Parathyroid adenoma (tissue), 2 donors: ENCODE results near the gene CENPVL3.

ENCODE experiments used
- H2AFZ ChIP-seq: fragments of 300-600 bp; sonication (generic); one replicate; pipeline ENCODE4 v1.7.0; 2017; ENCODE audit warnings: antibody characterized with exemption, mild to moderate bottlenecking
- H3K27ac ChIP-seq: fragments of 300-600 bp; sonication (generic); one replicate; pipeline ENCODE4 v1.7.0; 2017
- H3K27me3 ChIP-seq: fragments of 300-600 bp; sonication (generic); one replicate; pipeline ENCODE4 v1.7.0; 2017; ENCODE audit warnings: low read length; ENCODE audit not compliant: control insufficient read depth, insufficient read depth
- H3K36me3 ChIP-seq: fragments of 300-600 bp; sonication (generic); one replicate; pipeline ENCODE4 v1.7.0; 2017; ENCODE audit warnings: low read length; ENCODE audit not compliant: control insufficient read depth, insufficient read depth
- H3K4me1 ChIP-seq: fragments of 300-600 bp; sonication (generic); one replicate; pipeline ENCODE4 v1.7.0; 2017; ENCODE audit warnings: control low read depth
- H3K4me2 ChIP-seq: fragments of 300-600 bp; sonication (generic); one replicate; pipeline ENCODE4 v1.7.0; 2017; ENCODE audit warnings: low read length
- H3K4me3 ChIP-seq: fragments of 300-600 bp; sonication (generic); one replicate; pipeline ENCODE4 v1.7.0; 2017; ENCODE audit warnings: low read depth, low read length
- H3K79me2 ChIP-seq: fragments of 300-600 bp; sonication (generic); one replicate; pipeline ENCODE4 v1.7.0; 2017; ENCODE audit warnings: control low read depth
- H3K9ac ChIP-seq: fragments of 300-600 bp; sonication (generic); one replicate; pipeline ENCODE4 v1.7.0; 2017; ENCODE audit warnings: mild to moderate bottlenecking
- H3K9me3 ChIP-seq: fragments of 300-600 bp; sonication (generic); one replicate; pipeline ENCODE4 v1.7.0; 2017; ENCODE audit warnings: low read length; ENCODE audit not compliant: control insufficient read depth
- TF ChIP-seq, protein P1 (sequence below): fragments of 300-600 bp; sonication (generic); IDR thresholded peaks from one replicate; pipeline ENCODE4 v1.7.0; 2017; ENCODE audit warnings: antibody characterized with exemption, mild to moderate bottlenecking
- donor health status: primary hyperparathyroidism.

Gene CENPVL3

DNA sequence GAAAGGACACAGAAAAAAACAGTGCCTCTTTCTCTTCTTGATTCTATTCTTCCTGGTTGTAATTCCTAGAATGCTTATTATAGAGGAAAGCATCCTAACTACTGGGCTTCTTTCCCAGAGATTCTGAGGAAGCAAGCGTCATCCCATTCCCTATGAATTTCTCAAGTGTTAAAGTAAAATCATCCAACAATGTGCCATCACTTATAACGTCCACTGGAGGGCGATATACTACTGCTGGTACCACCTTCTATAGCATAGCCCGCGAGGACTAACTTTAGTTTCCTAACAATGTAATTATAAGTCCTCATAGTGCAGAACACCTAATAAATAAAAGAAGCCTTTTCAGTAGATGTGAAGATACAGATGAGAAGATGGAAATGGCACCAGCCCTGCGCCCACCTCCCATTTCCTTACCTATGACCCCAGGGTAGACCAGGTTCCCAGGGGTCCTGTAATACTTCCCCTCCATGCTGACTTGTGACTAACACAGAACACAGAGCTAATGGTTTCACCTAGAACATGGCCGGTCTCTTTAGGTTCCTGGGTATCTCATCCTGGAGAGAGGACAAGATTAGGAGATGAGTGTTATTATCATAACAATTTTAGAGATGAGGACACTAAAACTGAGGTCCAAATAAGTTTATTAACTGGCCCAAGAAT is 4.2 kb downstream of the CENPVL3 start:
- Histone ChIP-seq H2AFZ (no peak overlapping the region), H3K36me3 (no peaks in the 10 kb centered on the region), H3K9me3 (no peaks in the 10 kb centered on the region), H3K9ac (no peak overlapping the region), H3K27ac (no peak overlapping the region), H3K4me2 (no peak overlapping the region), H3K4me1 (no peaks in the 10 kb centered on the region), H3K27me3 (no peaks in the 10 kb centered on the region), H3K79me2 (no peaks in the 10 kb centered on the region), H3K4me3 (no peak overlapping the region)
- TF ChIP-seq, protein P1, sequence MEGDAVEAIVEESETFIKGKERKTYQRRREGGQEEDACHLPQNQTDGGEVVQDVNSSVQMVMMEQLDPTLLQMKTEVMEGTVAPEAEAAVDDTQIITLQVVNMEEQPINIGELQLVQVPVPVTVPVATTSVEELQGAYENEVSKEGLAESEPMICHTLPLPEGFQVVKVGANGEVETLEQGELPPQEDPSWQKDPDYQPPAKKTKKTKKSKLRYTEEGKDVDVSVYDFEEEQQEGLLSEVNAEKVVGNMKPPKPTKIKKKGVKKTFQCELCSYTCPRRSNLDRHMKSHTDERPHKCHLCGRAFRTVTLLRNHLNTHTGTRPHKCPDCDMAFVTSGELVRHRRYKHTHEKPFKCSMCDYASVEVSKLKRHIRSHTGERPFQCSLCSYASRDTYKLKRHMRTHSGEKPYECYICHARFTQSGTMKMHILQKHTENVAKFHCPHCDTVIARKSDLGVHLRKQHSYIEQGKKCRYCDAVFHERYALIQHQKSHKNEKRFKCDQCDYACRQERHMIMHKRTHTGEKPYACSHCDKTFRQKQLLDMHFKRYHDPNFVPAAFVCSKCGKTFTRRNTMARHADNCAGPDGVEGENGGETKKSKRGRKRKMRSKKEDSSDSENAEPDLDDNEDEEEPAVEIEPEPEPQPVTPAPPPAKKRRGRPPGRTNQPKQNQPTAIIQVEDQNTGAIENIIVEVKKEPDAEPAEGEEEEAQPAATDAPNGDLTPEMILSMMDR: peak; percentile 18

DNA sequence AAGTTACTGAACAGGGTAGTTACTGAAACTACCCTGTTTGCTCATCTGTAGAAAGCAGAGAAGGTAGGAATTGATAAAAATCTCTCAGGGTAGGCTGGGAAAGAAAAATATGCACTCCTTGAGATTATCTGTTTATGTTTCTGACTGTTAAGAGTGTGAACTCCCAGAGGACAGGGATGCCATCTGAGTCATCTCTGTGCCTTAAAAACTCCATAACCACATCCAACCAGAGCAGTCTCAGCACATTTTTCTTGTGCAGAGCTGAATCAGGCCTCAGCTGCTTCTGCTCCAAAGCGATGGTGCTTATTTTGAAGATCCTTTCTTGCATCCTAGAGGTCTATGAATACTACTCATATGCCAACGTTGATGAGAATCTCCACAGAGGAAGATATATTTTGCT is 9.9 kb downstream of the CENPVL3 start:
- no peaks in the 10 kb centered on the region for H3K27me3 ChIP-seq
- no peaks in the 10 kb centered on the region for H3K79me2 ChIP-seq
- H3K27ac ChIP-seq: no peak overlapping the region
- no peak overlapping the region for H3K4me3 ChIP-seq
- H3K9ac ChIP-seq: no peak overlapping the region
- no peak overlapping the region for H3K4me2 ChIP-seq
- TF ChIP-seq, protein P1: no peak
- H3K9me3 ChIP-seq: no peaks in the 10 kb centered on the region
- no peaks in the 10 kb centered on the region for H3K36me3 ChIP-seq
- H3K4me1 ChIP-seq: no peaks in the 10 kb centered on the region
- no peak overlapping the region for H2AFZ ChIP-seq

DNA sequence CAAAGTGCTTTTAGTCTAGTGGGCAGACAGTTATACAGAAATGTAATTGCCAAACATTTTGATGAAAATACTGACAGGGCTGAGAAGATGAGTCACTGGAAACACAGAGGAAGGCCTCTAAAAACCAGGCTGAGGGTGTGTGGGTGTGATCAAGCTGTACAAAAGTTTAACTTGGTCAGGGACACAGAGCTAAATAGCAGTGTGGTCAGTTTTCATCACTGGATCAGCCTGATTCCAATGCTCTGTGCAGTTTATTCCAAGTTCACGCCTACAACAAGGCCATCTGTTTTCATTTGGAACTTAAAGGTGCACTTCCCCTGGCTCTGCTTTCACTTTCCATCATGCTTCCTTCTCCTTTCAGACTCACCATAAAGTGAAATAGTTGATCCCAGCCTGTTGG is 10.6 kb downstream of the CENPVL3 start:
- H3K4me1 ChIP-seq: no peaks in the 10 kb centered on the region
- H3K9me3 ChIP-seq: no peaks in the 10 kb centered on the region
- no peak overlapping the region for H3K4me3 ChIP-seq
- no peak overlapping the region for H2AFZ ChIP-seq
- no peak overlapping the region for H3K4me2 ChIP-seq
- H3K9ac ChIP-seq: no peak overlapping the region
- H3K79me2 ChIP-seq: no peaks in the 10 kb centered on the region
- H3K27me3 ChIP-seq: no peaks in the 10 kb centered on the region
- no peaks in the 10 kb centered on the region for H3K36me3 ChIP-seq
- H3K27ac ChIP-seq: no peak overlapping the region
- TF ChIP-seq, protein P1: no peak

DNA sequence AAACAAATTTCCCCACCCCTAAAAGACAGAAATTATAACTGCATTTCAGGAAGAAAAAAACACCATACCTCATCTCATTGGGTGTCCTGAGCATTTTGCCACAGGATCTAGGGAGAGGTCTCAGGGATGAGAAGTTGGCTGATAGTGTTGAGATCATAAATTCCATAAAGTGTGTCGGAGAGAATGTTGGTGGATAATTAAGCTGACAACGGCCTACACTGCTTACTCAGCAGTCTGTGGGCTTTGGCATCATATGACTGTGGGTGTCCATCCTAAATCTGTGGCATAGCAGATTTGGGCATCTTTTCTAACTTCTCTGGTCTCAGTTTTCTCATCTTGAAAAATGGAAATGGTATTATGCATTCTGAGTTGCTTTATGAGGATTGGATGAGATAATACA is 12.3 kb downstream of the CENPVL3 start:
- no peak overlapping the region for H3K9ac ChIP-seq
- TF ChIP-seq, protein P1: no peak

DNA sequence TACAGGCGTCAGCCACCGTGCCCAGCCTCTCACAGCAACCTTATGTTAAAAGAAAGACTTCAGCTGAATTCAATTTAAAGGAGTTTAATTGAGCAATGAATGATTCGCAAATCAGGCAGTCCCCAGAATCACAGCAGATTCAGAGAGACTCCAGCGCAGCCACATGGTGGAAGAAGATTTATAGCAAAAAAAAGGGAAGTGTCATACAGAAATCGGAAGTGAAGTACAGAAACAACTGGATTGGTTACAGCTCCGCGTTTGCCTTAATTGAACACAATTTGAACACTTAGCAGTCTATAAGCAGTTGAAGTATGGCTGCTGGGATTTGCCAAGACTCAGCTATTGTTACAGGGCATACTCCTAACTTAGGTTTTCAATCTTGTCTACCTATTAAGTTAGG is 19.8 kb downstream of the CENPVL3 start:
- no peak overlapping the region for H3K9ac ChIP-seq
- H3K4me2 ChIP-seq: no peak overlapping the region
- TF ChIP-seq, protein P1: no peak
- no peaks in the 10 kb centered on the region for H3K79me2 ChIP-seq
- no peaks in the 10 kb centered on the region for H3K9me3 ChIP-seq
- no peak overlapping the region for H3K4me3 ChIP-seq
- H3K27me3 ChIP-seq: no peaks in the 10 kb centered on the region
- no peak overlapping the region for H3K27ac ChIP-seq
- H3K36me3 ChIP-seq: no peaks in the 10 kb centered on the region
- H3K4me1 ChIP-seq: no peaks in the 10 kb centered on the region
- no peak overlapping the region for H2AFZ ChIP-seq

More for the DNA sequence above, 12.3 kb downstream of the CENPVL3 start:
- Histone ChIP-seq H3K36me3 (no peaks in the 10 kb centered on the region), H3K4me3 (no peak overlapping the region), H3K4me2 (no peak overlapping the region), H3K9me3 (no peaks in the 10 kb centered on the region), H3K4me1 (no peaks in the 10 kb centered on the region), H3K27ac (no peak overlapping the region), H3K79me2 (no peaks in the 10 kb centered on the region), H2AFZ (no peak overlapping the region), H3K27me3 (no peaks in the 10 kb centered on the region)
